Measurements from ENCODE around the gene MVD. TPM values are rescaled to one million over a fixed set of nuclear protein-coding genes. Genes with fewer than 3 reads are reported as not detected.
A peak's percentile ranks its signal among the peaks of the same experiment; 100 is the strongest.

The MVD gene
- total RNA-seq, 1 donor from 2014 or later, result 66.0 TPM

- DNase-seq (ENCODE audit: low spot score in 2 of 2), result no peak
- no peak for FAIRE-seq
These were observed 35.1 kb upstream of the MVD start for GRCh38 chr16:88697831-88698615.

GRCh38 chr16:88697116-88697830 is 34.4 kb upstream of the MVD start:
- no peak for FAIRE-seq
- no peak for DNase-seq (ENCODE audit: low spot score in 2 of 2)

DNA sequence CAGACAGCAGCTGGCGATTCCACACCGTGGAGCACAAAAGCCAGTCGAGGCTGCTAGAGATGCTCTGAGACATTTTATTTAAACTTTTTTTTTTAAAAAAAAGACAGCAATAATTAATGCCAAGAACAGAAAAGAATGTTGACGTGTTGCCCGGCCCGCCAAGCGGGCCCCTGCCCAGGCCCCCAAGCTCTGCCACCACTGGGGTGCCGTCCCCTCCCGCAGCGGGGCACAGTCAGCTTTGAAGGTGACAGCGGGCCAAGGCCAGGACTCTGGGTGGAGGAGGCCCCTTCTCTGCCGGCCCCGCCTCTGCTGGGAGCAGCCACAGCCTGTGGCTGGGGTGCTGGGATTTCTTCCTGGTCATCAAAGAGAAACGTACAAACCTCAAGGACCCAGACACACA is 33.5 kb upstream of the MVD start:
- DNase-seq (ENCODE audit: low spot score in 2 of 2) (no peak), FAIRE-seq (no peak)

- no peak for FAIRE-seq
- DNase-seq (ENCODE audit: low spot score in 2 of 2), result no peak
These were observed 32.9 kb upstream of the MVD start for GRCh38 chr16:88695753-88696152.

- DNase-seq (ENCODE audit: low spot score in 2 of 2), result no peak
- no peak for FAIRE-seq
These were observed 32.3 kb upstream of the MVD start for GRCh38 chr16:88695218-88695617.

GRCh38 chr16:88694221-88695087 is 31.6 kb upstream of the MVD start:
- FAIRE-seq (no peak), DNase-seq (ENCODE audit: low spot score in 2 of 2) (no peak)

- FAIRE-seq, result no peak
- DNase-seq (ENCODE audit: low spot score in 2 of 2), result no peak
These were observed 30.7 kb upstream of the MVD start for GRCh38 chr16:88693420-88694177.

DNA sequence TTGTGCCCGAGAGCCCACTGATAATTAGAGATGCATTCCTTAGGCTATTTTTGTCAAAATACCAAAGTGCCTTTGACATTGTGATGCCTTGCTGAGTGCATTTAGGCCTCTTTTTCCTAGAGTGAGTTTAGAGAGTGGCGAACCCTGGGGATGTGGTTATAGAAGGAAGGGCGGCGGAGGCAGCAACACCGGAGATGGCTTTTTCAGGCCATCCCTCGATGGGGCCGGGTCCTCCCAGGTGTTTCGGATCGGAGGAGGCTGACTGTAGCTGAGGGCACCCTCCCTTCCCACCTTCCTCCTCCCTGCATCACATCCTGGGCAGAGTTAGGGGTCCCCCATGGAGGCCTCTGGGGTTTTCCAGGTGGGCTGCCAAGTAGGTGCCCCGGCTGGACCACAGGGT is 30.0 kb upstream of the MVD start:
- FAIRE-seq (no peak), DNase-seq (ENCODE audit: low spot score in 2 of 2) (no peak)

- no peak for DNase-seq (ENCODE audit: low spot score in 2 of 2)
- FAIRE-seq, result no peak
These were observed 29.2 kb upstream of the MVD start for GRCh38 chr16:88691924-88692560.

DNA sequence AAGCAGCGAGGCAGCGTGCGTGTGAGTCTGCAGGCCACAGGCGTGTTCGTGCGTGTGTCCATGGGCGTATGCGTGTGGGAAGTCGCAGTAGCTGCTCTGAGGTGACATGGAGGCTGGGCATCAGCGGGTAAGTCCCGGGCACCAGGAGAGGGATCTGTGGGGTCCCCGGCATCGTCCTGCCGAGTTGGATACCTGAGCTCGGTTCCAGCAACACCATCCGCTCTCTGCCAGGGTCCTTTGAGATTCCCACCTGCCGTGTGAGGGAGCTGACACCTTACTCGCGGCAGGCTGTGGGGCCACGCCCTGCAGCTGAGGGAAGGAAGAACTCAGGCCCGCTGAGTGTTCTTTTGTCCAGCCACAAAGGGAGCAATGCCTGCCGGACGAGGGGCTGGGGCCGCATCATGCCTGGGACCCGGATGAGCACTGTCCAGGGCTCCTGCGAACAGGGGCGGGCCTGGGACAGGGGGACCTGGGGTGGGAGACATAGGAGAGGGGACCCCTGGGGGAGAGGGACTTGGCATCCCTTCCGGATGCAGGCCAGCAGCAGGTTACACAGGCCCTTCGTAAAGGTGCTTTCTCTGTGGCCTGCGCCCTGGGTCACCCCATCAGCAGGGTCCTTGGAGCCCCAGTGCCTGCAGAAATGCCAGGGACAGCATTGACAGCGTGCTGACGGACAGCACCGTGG is 28.4 kb upstream of the MVD start:
- no peak for DNase-seq (ENCODE audit: low spot score in 2 of 2)
- FAIRE-seq, result no peak

- FAIRE-seq (no peak), DNase-seq (ENCODE audit: low spot score in 2 of 2) (no peak)
These were observed 27.6 kb upstream of the MVD start for GRCh38 chr16:88690341-88691128.

GRCh38 chr16:88688013-88688778 is 25.3 kb upstream of the MVD start:
- no peak for FAIRE-seq
- DNase-seq (ENCODE audit: low spot score in 2 of 2), result peak in 1 of 2 donors; percentile 71

DNA sequence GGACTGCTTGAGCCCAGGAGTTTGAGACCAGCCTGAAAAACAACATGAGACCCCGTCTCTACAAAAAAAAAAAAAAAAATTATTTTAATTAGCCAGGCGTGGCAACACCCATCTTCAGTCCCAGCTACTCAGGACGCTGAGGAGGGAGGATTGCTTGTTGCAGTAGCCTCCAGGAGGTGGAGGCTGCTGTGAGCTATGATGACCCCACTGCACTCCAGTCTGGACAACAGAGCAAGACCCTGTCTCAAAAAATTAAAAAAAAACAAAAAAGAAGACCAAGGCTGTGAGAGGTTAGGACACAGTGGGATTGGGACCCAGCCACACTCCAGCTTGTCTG is 24.8 kb upstream of the MVD start:
- no peak for FAIRE-seq

DNA sequence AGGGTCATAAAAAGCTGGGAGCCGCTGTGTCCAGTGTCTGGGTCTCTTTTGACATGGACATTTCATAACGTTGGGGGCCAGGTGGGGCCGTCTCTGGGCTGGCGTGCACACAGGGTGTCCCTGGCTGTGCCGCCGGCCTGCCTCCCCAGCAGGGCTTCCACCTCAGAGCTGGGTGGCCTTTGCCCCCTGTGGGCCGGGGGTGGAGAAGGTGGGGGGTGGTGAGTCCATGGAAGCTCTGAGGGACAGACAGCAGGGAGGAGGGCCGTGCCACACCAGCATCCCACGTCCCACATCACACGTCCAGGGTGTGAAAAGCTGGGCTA is 24.3 kb upstream of the MVD start:
- FAIRE-seq, result no peak

More for the DNA sequence above, 24.8 kb upstream of the MVD start:
- DNase-seq (ENCODE audit: low spot score in 2 of 2), result no peak

DNA sequence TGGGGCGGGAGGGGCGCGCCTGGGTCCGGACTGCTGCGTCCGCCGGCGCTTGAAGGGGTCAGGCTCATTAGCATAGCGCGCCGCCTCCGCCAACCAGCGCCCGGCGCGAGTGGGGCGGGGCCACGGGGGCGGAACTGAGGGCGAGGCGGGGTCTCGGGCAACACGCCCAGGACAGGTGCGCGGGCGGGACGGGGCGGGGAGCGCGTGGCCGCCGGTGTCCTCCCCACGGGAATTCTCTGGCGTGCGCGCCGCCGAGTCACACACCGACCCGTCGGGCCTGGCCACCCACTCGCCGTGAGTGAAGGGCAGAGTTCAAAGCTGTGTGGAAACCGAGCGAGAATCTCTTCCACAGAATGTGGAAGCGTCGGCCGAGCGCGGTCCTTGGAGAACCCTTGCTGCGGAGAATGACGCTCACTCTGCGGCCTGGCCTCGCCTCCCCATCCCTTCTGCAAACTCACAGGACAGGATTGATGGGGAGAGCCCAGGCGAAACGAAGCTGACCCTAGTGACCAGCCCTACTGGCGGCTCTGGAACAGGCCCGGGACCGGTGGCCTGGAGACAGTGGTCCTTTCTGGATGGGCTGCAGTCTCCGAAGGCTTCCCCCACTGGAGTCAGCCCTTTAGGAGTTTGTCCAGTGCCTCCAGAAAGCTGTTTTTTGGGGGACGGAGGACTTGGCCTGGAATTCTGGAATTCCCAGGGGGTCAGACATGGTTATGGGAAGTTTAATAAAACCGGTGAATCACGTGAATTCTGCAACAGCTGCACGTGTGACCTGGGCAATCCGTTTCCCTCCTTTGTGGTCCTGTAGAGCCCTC is 23.8 kb upstream of the MVD start, which contains the start of gene SNAI3:
SNAI3 (minus strand) TSS at position 69 of the 815 bp plus-strand sequence. CDS start 101 bp downstream, outside the sequence.
- peak; percentile 78 to 84 for DNase-seq (ENCODE audit: low spot score in 2 of 2)
- FAIRE-seq, result no peak

More for the DNA sequence above, 24.3 kb upstream of the MVD start:
- no peak for DNase-seq (ENCODE audit: low spot score in 2 of 2)

GRCh38 chr16:88686062-88686438 is 23.2 kb upstream of the MVD start:
- DNase-seq (ENCODE audit: low spot score in 2 of 2) (no peak), FAIRE-seq (no peak)

All from frontal cortex (tissue), 4 donors.